ENCODE data around the gene RGS7.

DNA sequence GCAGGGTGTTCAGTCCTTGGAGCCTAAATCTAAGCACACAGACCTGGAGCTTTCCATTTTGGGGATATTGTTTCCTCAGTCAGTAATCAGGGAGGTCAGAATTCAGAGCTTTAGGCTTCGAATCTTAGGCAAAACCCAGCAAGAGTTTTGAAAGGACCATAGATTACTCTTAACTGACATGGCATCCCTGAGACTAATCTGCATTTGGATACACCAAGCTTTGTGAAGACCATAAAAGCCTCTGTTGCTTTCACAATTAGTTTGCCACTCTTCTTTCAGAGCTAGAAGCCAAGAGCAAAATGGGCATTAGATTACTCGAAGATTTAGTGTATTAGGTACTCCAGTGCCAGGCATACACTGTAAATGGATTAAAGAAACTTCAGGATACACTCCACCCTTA is 613.3 kb downstream of the RGS7 start:
- no peak for TF ChIP-seq HOXA7 (CRISPR knock-in tag; IDR thresholded peaks at IDR 0.05)
- TF ChIP-seq, protein P1, sequence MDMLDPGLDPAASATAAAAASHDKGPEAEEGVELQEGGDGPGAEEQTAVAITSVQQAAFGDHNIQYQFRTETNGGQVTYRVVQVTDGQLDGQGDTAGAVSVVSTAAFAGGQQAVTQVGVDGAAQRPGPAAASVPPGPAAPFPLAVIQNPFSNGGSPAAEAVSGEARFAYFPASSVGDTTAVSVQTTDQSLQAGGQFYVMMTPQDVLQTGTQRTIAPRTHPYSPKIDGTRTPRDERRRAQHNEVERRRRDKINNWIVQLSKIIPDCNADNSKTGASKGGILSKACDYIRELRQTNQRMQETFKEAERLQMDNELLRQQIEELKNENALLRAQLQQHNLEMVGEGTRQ (IDR thresholded peaks at IDR 0.05) = no peak
- TF ChIP-seq, protein P2, sequence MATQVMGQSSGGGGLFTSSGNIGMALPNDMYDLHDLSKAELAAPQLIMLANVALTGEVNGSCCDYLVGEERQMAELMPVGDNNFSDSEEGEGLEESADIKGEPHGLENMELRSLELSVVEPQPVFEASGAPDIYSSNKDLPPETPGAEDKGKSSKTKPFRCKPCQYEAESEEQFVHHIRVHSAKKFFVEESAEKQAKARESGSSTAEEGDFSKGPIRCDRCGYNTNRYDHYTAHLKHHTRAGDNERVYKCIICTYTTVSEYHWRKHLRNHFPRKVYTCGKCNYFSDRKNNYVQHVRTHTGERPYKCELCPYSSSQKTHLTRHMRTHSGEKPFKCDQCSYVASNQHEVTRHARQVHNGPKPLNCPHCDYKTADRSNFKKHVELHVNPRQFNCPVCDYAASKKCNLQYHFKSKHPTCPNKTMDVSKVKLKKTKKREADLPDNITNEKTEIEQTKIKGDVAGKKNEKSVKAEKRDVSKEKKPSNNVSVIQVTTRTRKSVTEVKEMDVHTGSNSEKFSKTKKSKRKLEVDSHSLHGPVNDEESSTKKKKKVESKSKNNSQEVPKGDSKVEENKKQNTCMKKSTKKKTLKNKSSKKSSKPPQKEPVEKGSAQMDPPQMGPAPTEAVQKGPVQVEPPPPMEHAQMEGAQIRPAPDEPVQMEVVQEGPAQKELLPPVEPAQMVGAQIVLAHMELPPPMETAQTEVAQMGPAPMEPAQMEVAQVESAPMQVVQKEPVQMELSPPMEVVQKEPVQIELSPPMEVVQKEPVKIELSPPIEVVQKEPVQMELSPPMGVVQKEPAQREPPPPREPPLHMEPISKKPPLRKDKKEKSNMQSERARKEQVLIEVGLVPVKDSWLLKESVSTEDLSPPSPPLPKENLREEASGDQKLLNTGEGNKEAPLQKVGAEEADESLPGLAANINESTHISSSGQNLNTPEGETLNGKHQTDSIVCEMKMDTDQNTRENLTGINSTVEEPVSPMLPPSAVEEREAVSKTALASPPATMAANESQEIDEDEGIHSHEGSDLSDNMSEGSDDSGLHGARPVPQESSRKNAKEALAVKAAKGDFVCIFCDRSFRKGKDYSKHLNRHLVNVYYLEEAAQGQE (IDR thresholded peaks at IDR 0.05) = no peak
- TF ChIP-seq, protein P3, sequence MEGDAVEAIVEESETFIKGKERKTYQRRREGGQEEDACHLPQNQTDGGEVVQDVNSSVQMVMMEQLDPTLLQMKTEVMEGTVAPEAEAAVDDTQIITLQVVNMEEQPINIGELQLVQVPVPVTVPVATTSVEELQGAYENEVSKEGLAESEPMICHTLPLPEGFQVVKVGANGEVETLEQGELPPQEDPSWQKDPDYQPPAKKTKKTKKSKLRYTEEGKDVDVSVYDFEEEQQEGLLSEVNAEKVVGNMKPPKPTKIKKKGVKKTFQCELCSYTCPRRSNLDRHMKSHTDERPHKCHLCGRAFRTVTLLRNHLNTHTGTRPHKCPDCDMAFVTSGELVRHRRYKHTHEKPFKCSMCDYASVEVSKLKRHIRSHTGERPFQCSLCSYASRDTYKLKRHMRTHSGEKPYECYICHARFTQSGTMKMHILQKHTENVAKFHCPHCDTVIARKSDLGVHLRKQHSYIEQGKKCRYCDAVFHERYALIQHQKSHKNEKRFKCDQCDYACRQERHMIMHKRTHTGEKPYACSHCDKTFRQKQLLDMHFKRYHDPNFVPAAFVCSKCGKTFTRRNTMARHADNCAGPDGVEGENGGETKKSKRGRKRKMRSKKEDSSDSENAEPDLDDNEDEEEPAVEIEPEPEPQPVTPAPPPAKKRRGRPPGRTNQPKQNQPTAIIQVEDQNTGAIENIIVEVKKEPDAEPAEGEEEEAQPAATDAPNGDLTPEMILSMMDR (IDR thresholded peaks at IDR 0.05) = no peak
- TF ChIP-seq EP300 (IDR thresholded peaks at IDR 0.05) = no peak
